HG03175 (cell line): Measurements from ENCODE around the gene CNOT3.
"Not testable (repeated sequence)": the region's sequence is repeated elsewhere in the genome, so short reads cannot be mapped to it uniquely, and the experiment has no call there.

Source experiments
- ATAC-seq: cut with Tn5 transposase; IDR thresholded peaks from one replicate; pipeline ENCODE4 v1.9.1; 2021; ENCODE audit warnings: mild to moderate bottlenecking, moderate library complexity; ENCODE audit not compliant: unreplicated experiment

CNOT3 gene

GRCh38 chr19:54189735-54190502 lies 52.4 kb downstream of the CNOT3 start:
- ATAC-seq: peak; percentile 48

GRCh38 chr19:54190503-54191010 lies 53.0 kb downstream of the CNOT3 start:
- peak; percentile 48 for ATAC-seq

DNA sequence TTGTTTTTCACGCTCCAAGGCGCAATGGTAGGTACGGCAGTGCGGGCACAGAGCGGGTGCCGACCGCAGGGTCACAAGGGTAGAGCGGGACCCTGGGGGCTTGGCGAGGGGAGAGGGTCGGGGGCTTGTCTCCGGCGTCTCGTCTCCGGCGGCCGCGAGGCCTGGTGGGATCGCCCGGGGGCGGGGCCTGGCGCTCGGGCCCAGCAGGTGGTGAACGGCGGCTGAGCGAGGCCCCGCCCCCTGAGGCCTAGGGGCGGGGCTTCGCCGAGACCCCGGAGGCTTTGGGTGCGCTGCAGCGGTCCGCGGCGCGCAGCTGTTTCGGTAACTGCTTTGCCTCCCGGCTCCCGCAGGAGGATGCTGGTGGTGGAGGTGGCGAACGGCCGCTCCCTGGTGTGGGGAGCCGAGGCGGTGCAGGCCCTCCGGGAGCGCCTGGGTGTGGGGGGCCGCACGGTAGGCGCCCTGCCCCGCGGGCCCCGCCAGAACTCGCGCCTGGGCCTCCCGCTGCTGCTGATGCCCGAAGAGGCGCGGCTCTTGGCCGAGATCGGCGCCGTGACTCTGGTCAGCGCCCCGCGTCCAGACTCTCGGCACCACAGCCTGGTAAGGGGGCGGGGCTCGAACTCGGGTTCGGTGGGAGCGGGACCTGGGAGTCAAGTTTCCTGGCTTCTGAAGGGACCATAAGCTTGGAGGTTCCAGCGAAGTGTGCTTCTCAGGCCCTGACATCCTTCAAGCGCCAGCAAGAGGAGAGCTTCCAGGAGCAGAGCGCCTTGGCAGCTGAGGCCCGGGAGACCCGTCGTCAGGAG lies 53.6 kb downstream of the CNOT3 start, which contains the start of gene TSEN34:
TSS of gene TSEN34 (plus strand) at position 298 of the 800 bp plus-strand sequence. CDS start at position 355, 57 bp downstream.
- peak; percentile 27 for ATAC-seq

DNA sequence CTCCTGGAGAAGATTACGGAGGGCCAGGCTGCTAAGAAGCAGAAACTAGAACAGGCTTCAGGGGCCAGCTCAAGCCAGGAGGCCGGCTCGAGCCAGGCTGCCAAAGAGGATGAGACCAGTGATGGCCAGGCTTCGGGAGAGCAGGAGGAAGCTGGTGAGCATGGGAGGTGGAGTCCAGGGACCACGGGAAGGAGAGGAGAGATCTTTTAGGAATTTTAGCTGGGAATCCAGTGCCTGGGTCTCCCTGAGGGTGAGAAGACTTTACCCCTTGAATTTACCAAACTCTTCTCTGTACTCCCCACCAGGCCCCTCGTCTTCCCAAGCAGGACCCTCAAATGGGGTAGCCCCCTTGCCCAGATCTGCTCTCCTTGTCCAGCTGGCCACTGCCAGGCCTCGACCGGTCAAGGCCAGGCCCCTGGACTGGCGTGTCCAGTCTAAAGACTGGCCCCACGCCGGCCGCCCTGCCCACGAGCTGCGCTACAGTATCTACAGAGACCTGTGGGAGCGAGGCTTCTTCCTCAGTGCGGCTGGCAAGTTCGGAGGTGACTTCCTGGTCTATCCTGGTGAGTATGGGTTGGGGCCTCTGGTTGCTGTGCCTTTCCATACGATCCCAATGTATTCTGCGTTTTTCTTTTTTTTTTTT lies 54.4 kb downstream of the CNOT3 start:
- no peak for ATAC-seq

DNA sequence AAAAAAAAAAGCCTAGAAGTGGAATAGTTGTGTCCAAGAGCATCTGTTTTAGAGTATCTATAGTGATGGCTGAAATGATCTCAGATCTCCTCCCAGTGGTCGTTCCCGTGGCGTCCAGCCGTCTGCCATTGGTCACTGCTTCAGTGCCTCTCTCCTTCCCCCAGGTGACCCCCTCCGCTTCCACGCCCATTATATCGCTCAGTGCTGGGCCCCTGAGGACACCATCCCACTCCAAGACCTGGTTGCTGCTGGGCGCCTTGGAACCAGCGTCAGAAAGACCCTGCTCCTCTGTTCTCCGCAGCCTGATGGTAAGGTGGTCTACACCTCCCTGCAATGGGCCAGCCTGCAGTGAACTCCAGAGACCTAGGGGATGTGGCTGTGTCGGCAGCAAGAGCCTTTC lies 55.4 kb downstream of the CNOT3 start:
- ATAC-seq: no peak

DNA sequence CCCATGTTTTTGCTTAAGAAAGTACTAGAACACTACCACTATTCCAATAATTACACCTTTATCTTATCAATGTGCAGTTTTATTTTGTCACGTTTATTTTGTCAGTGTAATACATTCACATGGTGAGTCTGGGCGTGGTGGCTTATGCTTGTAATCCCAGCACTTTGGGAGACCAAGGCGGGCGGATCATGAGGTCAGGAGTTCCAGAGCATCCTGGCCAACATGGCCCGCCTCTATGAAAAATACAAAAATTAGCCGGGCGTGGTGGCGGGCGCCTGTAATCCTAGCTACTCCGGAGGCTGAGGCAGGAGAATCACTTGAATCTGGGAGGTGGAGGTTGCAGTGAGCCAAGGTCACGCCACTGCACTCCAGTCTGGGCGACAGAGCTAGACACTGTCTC lies 56.9 kb downstream of the CNOT3 start:
- ATAC-seq: not testable (repeated sequence)

DNA sequence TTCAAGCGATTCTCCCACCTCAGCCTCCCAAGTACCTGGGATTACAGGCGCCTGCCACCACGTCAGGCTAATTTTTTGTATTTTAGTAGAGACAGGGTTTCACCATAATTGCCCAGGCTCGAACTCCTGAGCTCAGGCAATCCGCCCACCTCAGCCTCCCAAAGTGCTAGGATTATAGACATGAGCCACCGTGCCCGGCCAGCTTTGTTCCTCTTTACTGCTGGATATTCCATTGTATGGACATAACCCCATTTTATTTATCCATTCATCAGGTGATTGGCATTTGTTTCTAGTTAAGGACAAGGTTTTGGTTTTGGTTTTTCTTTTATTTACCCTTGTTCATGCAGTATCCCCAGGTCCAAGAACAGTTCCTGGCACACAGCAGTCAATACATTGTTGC lies 59.0 kb downstream of the CNOT3 start:
- no peak for ATAC-seq

DNA sequence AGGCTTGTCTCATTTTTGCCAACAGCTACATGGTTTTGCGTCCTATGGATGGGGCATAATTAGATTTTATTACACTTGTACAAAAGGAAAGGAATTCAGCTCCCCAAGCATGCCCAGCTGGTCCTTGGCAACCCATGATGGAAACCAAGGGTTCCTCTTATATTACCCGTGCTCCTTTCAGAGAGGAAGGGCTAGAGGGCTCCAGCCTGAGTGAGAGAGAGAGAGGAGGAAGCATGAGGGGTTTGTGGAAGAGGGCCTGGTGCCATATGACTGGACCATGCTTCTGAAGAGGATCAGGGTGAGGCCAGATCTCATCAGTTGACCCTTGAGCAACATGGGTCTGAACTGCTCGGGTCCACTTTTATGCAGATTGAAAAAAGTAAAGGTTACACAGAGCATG lies 59.6 kb downstream of the CNOT3 start:
- ATAC-seq: no peak

DNA sequence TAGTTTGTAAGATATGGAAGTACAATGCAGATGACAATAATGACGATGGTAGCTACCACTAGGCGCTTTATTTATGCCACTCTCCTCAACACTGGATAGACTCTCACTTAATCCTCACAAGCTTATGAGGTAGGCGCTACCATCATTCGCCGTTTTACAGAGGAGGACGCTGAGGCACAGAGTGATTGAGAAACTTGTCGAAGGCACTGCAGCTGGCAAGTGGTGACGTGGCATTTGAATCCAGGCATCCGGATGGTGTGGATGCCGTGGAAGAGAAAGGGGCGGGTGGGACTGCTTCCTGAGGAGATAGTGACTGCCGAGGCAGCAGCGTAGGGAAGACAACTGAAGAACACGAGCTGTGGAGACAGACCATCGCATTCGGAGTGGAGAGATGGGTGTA lies 61.8 kb downstream of the CNOT3 start:
- ATAC-seq: no peak

- no peak for ATAC-seq
Observed at GRCh38 chr19:54201172-54201701, 63.7 kb downstream of the CNOT3 start.

DNA sequence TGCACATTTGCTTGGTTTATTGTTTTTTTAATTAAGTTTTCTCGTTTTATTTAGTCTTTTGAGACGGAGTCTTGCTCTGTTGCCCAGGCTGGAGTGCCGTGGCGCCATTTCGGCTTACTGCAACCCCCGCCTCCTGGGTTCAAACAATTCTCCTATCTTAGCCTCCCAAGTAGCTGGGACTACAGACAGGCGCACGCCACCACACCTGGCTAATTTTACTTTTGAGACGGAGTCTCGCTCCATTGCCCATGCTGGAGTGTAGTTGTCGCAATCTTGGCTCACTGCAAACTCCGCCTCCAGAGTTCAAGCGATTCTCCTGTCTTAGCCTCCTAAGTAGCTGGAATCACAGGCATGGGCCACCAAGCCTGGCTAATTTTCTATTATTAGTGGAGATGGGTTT lies 64.4 kb downstream of the CNOT3 start:
- ATAC-seq: no peak

DNA sequence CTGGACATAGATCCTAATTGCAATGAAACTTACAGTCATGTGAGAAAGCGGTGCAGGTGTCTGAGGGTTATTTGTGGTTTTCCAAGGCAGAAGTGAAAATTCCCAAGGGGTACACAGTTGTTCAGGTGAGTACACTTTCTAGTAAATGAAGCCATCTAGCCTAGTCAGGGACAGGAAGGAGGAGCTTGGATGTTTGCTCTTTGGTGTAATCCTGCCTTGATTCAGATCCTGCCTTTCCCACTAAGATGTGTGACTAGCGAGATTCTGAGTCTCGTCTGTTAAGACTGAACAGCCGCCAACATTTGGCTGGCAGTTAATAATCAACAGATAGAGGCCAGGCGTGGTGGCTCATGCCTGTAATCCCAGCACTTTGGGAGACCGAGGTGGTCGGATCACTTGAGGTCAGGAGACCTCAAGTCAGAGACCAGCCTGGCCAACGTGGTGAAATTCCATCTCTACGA lies 65.6 kb downstream of the CNOT3 start:
- no peak for ATAC-seq

- no peak for ATAC-seq
Observed at GRCh38 chr19:54204767-54205468, 67.4 kb downstream of the CNOT3 start.
